G401 (cell line): ENCODE measurements around the gene S100A6. TPM values are rescaled to one million over a fixed set of nuclear protein-coding genes. Genes with fewer than 3 reads are reported as not detected.
A peak's percentile ranks its signal among the peaks of the same experiment; 100 is the strongest.
"Not testable (repeated sequence)": the region's sequence is repeated elsewhere in the genome, so short reads cannot be mapped to it uniquely, and the experiment has no call there.

Experiments
- DNase-seq: peaks from one replicate; pipeline ENCODE4 v3.0.0-alpha.2; 2015; ENCODE audit warnings: low spot score
- in situ Hi-C: cut with HindIII; loops from 2 replicates; pipeline ENCODE4 v1.10.0; 2016; ENCODE audit warnings: low sequenced_read_pairs, mixed read lengths
- total RNA-seq: library from RNA; depleted of rRNA; stranded (reverse); fragments of >200 nt; shearing (Covaris generic); gene quantifications from 2 replicates; pipeline ENCODE4 v1.2.3, GENCODE V29; 2014

S100A6 gene
- total RNA-seq, 1 experiment from 2014 or later: 308 TPM

DNA sequence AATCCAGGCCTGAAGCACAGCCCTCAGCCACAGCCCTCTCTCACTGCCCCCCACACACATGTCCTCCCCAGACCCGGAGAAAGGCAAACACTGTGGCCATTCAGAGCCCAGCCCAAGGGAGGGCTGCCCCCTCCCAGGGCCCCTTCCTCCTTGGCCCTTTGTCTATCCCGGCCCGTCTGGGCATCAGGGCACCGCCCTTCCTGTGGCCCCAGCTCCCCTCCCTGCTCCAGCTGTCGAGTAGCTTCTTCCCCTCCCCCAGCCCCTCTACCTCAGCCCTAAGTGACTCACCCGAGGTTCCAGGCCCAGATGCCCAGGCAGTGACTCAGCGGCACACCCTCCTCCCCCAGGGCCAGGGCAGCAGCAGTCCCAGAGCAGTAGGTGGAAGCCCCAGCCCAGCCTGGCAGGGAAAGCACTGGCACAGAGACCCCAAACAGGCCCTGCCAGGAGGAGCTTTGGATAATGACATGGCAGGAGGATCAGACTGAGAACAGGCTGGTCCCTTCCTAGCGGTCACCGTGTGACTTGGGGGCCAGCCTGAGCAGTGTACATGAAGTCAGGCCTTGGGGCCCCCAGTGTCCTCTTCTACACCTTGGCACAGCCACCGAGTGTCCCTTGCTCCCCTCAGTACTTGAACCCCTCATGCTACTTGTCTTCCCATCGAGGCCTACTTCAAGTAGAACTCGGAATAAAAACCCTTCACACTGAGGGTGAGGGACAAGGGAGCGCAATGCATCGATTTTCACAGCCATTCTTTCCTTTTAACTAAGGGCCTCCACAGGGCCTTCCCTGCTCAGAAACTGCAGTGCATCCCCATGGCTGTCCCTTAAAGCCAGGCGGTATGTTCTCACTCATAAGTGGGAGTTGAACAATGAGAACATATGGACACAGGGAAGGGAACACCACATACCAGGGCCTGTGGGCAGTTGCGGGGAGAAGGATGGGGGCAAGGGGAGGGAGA lies 30.9 kb upstream of the S100A6 start:
- in situ Hi-C loops: no loop called here
- DNase-seq: peak; percentile 33

DNA sequence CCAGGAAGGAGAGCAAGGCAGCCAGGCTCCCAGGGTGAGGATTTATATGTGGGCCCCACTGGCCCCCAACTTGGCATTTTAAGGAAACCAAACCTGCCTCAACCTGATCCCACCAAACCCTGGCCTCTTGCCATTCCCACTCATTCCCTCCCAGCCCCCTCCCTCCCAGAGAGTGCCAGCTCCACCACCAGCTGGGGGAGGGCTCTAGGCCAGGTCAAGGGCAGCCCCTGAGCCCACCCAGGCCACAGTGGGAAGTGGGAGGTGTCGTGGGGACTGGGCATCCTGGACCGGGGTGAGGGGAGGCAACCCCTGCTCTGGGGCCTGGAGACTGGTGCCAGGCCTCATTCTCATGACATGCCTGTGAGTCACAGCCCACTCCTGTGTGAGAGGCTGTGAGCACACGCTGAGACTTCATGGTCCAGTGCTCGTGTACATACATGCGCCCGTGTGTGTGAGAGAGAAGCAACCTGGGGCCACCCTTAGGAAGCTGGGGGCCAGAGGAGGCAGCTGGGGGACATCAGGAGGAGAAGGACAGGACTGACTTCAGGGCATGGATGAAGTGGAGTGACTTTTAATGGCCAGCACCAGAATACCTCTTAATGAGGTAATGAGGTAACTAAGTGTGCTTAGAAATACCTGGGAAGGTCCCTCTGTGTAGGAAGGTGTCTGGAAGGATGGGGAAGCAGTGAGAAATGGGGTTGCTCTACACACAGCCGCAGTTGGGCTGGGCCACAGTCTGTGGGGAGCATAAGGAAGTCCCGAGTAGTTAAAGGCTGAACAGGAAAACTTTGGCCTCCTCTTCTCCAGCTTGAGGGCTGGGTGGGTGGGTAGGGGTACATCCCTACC lies 30.0 kb upstream of the S100A6 start, which contains the start of gene S100A2:
Gene S100A2, minus strand, starts transcription at position 316 of the 846 bp plus-strand sequence. CDS start 1,967 bp downstream, outside the sequence.
- no peak for DNase-seq
- in situ Hi-C loops: no loop called here

DNA sequence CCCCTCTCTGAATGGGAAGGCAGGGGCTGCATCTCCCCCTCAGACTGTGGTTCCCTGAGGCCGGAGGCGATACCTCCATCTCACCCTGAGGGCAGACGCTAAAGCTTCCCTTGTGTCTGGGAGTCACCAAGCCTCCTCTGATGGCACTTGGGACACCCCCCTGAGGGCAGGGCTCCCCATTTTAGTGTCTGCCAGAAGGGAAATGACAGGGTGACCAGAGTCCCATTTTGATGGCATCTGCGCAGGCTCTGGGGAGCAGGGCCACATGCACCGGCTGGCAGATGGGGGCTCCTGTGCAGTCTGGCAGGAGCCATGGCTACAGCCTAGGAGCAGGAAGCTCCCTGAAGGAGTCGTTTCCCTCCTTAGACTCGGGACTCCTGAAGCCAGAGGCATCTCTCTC lies 28.2 kb upstream of the S100A6 start:
- no peak for DNase-seq
- in situ Hi-C loops: no loop called here

DNA sequence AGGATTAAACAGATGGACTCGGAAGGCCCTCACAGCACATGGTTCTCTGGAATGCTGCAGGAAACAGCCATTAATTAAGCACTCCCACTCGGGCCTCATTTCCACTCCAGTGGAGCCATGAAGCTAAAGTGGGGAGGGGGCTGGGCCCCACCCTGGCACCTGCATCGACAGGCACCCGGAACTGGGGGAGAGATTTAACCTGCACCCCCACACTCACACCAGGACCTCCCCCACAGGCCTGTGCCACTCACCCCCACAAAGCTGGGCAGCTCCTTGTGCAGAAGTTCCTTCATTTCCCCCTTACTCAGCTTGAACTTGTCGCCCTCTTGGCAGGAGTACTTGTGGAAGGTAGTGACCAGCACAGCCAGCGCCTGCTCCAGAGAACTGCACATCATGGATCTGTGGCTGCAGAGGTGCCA lies 27.7 kb upstream of the S100A6 start:
- in situ Hi-C loops: no loop called here
- DNase-seq: no peak

DNA sequence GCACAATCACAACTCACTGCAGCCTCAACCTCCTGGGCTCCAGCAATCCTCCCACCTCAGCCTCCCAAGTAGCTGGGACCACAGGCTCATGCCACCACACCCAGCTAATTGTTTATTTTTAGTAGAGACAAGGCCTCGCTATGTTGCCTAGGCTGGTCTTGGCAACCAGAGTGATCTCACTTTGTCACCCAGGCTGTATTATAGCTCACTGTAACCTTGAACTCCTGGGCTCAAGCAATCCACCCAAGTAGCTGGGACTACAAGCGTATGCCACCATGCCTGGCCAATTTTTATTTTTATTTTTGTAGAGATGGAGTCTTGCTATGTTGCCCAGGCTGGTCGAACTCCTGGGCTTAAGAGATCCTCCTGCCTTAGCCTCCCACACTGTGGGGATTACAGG lies 26.2 kb upstream of the S100A6 start:
- DNase-seq, in situ Hi-C loops: not testable (repeated sequence)

DNA sequence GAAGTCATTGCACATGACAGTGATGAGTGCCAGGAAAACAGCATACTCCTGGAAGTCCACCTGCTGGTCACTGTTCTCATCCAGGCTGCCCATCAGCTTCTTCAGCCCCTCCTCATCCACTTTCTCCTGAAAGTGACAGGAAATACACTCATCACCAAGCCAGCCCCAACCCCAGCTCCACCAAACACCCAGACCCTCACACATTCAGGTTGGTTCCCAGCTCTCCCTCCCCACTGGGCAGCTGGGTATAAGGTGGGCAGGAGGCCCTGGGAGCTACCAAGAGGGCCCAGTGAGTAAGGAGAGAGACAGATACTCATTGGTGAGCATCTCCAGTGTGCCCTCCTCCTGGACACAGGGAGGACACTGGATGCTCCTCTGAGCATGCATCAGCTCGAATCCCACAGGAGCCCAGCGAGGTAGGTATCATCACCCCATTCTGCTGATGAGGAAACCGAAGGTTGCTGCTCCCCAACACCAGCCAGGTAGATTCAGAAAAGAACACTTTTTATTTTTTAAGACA lies 25.7 kb upstream of the S100A6 start:
- in situ Hi-C loops: no loop called here
- DNase-seq: no peak

DNA sequence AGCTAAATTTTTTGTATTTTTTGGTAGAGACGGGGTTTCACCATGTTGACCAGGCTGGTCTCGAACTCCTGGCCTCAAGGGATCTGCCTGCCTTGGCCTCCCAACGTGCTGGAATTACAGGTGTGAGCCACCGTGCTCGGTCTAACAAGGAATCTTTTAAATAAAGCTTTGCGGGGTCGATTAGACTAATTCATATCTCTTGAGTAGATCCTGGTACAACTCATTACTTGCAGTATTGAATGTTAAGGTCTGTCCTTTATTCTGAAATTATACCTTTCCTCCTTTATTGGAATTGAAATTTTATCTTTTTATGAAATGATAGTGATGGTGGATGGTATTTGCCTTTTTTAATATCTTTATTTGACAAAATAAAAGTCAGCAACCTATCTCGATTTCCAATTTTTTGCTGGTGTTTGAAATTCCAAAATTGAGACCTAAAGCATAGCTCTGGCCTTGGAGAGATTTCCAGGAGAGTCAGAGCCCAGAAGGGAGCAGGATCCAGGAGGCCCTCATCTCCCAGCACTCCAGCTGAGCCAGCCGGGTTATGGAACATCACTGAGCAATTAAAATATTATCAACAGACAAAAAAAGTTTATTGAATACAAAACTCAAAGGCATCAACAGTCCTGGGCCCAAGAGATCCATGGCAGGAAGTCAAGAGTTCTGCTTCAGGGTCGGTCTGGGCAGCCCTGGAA lies 25.1 kb upstream of the S100A6 start:
- in situ Hi-C loops: no loop called here
- DNase-seq: no peak

DNA sequence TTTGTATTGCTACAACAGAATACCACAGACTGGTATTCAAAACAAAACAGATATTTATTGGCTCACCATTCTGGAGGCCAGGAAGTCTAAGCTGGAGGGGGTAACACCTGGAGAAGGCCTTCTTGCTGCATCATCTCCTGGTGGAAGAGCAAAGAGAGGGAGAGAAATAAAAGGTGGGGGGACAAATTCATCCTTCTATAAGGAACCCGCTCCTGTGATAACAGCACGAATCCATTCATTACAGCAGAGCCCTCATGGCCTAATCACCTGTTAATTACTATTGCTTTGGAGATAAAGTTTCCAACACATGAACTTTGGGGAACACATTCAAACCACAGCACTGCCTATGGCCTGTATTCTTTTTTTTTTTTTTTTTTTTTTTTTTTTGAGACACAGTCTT lies 24.4 kb upstream of the S100A6 start:
- no peak for DNase-seq
- in situ Hi-C loops: no loop called here

DNA sequence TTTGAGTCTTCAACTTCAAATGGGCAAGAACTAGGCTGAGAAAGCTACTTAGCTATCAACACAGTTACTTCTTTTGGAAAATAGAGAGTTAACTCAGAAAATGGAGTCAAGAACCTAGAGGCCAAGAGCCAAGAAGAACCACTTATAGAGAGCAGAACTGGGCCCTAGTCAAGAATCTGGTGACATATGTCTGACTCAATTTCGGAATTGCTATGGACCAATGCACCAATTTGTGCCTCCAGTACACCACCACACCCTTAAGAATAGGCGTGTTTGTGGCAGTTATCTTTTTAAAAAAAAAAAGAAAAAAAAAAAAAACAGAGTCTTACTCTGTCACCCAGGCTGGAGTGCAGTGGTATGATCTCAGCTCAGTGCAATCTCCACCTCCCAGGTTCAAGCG lies 22.1 kb upstream of the S100A6 start:
- in situ Hi-C loops: no loop called here
- no peak for DNase-seq

DNA sequence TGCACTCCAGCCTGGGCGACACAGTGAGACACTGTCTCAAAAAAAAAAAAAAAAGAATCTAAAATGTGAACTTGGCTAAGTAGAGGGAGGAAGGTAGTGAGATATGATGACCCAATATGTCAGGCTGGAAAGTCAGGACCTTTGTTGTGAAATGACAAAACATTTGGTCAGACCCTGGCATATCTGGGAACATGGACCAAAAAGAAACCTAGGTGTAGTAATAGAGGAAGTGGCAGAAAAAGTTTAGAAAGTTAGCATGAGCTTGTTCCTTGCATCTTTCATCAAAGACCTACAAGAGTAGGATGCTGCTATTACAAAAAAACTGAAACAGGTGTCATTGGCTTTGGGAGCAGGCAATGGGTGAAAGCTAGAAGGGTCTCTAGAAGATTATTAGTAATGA lies 20.6 kb upstream of the S100A6 start:
- DNase-seq: no peak
- in situ Hi-C loops: no loop called here

DNA sequence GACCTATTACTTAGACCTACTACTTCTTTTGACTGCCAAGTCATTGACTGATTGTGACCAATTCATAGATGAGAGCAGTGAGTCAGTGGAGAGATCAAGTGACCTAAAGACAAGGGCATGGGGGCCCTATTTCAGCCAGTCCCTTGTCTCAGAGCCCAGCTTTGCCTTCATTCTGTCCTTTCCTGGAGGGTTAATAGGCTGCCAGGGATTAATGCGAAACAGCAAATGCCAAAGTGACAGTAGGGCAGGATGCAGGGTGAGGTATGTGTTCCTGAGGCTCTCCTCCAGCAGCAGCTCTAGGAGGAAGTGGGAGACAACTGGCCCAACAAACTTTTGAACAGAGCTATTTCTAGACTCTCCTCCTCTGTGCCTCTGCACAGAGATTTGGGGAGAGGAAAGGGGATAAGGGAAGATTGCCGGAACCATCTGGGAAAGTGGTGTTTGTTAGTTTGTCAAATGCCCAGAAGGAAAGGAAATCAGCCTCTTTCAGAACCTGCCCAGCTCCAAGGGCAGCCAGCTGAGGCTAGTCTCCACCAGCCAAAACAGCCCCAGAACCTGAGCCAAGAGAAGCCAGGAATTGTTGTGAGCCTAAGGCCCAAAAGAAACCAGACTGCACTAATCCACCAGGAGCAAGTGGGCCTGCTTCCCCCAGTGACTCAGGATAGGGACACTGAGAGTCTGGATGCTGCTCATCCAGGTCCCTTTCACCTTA lies 18.2 kb upstream of the S100A6 start:
- DNase-seq: no peak
- in situ Hi-C loops: no loop called here

DNA sequence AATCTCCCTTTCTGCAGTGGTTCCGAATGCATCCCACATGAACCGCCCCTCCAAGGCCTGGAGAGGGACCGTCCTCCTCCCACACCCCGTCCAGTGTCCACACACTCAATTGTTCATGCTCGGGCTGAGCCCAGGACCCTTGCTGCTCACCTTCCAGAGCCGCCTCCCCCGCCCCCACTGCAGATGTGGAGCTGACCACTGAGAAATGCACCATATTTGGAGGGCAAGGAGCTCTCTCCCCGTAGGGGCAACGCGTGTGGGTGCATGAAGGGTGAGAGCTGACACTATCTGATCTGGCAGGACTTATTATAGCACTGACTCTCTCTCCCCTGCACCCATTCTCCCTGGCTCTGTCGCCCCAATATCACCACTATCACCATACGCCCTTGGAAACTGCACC lies 17.3 kb upstream of the S100A6 start:
- no peak for DNase-seq
- in situ Hi-C loops: no loop called here

DNA sequence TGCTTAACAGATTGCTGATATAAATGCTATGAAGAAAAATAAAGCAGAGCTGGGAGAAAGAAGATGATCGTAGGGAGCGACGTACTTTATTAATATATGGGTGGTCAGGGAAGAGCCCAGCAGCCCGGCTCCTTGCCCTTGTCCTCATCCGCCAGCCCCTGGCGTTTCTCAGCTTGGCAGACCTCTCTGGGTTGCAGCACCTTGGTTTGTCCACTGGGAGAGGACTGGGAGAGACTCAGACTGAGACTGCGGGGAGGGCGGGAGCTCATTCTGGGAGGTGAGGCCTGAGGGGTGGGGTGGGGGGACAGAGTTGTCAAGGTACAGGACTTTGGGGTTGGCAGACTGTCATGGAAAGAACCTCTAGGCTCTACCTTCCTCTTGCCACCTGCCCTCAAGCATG lies 16.5 kb upstream of the S100A6 start:
- in situ Hi-C loops: no loop called here
- no peak for DNase-seq

DNA sequence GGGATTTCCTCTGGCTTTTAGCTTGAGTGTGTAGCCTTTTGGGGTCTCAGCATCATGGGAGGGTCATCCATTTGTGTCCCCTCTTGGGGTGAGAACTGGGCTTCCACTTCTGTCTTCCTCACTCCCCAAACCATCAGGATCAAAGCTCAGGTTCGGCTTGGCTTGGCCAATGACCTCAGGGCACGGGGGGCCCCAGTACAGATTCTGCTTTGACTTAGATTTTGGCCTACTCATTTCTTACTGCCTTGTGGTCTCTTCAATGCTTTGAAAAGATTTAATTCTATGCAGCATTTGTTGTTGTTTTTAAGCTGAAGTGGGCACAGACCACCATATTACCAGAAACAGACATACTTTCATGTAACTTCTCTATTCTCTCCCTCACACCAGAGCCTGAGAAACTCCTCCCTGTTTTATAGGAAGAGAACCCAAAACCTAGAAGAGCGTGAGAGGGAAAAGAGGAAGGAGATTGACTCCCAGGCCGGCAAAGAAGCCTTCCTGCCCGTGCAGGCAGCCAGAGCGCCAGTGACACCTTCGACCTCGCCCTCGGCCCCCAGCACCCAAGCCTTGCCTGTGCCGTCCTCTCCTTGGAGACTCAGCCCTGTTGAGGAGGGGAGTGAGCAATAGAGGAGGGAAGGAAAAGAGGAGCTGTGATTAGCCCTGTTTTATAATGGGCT lies 15.2 kb upstream of the S100A6 start:
- in situ Hi-C loops: no loop called here
- no peak for DNase-seq

DNA sequence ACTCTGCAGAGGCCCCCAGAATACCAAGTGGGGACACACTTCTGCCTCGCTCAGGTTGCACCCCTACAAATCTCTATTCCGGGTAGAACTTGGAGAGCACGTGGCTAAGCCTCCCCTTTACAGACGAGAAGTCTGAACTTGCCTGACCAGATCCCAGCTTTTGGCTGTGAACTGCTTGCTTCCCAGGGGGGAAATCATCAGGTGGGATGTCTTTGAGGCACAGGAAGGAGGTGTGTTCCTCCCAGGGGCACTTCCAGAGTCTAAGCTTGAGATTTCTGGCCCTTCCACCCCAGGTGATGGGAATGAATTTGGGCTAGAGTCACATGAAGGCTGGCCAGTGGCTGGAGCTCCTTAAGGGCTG lies 14.6 kb upstream of the S100A6 start:
- no peak for DNase-seq
- in situ Hi-C loops: no loop called here

DNA sequence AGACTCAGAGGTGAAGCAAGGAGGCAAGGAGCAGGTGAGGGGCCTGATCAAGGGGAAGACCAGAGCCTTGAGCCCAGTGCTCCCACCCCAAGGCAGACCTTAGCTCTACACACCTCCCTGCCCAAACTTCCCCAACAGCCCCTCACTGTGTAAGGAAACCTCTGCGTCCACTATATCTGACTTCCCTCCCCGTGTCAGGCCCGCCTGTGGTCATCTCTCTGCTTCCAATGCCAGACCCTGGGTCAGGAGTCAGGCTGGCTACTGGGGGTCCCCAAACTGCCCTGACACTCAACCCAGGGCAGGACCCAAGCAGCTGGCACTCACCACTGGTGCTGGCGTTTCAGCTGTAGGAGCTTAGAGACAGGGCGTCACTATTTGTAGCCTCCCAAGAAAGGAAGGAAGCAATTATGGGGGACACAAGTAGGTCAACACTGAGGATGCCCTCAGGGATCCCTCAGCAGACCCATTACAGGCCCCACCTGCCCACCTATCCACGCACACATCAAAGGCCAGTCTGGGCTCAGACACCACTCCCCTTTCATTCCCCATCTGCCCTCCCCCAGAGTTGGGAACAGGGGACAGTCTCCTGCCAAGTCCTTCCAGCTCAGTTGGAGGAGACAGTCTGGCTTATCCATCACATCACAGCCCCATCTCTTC lies 14.1 kb upstream of the S100A6 start:
- DNase-seq: no peak
- in situ Hi-C loops: no loop called here

DNA sequence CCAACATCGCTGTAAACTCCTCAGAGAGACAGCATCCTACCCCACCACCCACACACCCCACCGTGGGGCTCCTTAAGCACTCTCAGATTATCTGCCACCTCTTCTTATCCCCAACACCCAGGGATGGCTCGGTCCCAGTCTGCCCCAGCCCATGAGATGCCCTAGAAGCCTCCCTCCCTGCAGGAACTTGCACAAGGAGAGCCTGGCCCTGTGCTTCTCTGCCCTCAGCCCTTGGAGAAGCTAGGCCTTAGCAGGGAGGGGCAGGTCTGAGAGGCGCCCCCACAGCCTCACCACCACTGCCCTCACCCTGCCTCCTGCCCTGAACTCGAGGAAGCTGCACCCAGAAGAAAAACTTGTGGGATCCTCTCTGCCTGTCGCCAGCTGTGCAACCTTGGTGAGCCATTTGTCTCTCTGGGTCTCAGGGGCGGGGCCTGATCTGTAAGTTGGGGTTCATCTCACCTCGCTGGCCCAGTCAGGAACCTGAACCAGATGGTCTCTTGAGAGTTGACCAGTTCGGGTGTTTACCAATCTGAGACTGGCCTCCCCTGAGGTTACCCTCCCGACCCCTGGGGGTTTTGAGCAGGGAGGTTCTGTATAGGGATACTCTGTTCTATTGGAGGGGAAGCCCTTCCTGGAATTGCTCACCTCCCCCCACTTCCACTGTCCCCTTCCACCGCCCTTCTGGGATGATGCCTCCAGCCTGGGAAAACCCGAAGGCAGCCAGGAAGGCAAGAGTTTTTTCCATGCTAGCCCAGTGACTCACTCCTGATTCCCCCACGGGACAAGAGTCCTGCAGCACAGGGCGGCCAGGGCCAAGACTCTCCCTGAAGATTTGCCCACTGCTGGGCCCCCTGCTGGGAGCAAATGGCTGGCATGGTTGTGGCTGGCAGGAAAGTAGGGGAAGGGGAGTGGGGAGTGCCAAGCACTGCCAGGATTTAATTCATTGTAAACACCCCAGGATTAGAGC lies 13.2 kb upstream of the S100A6 start, which contains the start of gene S100A3:
Gene S100A3, minus strand, starts transcription at position 537 of the 967 bp plus-strand sequence. CDS start 773 bp downstream, outside the sequence.
- in situ Hi-C loops: no loop called here
- no peak for DNase-seq
